AG10803 (cell line): Measurements from ENCODE around the gene AKT3.
"Not testable (repeated sequence)": the region's sequence is repeated elsewhere in the genome, so short reads cannot be mapped to it uniquely, and the experiment has no call there.

Source experiments
- DNase-seq: peaks from one replicate; pipeline ENCODE4 v3.0.0; 2010; ENCODE audit warnings: low read depth
- H3K4me3 ChIP-seq: 2 replicates; pipeline ENCODE4 v1.5.1; 2011; ENCODE audit warnings: mild to moderate bottlenecking, low read length, control low read depth
- CTCF ChIP-seq: conservative IDR thresholded peaks from 2 replicates; pipeline ENCODE4 v1.5.1; 2011; ENCODE audit warnings: mild to moderate bottlenecking, low read length, control low read depth, inconsistent platforms

AKT3 gene

GRCh38 chr1:243601720-243602119, 248.3 kb downstream of the AKT3 start:
- DNase-seq: no peak
- TF ChIP-seq CTCF: no peak
- H3K4me3 ChIP-seq: no peak overlapping the region

DNA sequence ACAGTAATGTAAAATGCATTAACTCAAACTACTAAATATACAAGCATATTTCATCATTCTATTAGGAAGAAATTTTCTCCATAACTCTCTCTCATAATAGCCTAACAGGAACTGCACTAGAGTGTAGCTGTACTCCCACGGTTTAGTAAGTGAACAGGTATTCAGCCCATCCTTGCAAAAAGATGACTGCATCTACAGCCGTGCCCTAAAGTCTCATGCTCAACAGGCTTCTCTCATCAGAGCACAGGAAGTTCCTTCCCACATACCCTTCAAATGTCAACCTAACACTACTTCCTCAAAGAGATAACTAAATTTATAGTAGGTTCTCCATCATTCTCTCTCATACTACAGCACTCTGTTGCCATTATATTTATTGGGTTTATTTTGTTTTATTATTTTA, 251.6 kb downstream of the AKT3 start:
- H3K4me3 ChIP-seq: no peak overlapping the region
- DNase-seq: peak; percentile 62
- no peak for TF ChIP-seq CTCF

GRCh38 chr1:243597383-243597782, 252.7 kb downstream of the AKT3 start:
- DNase-seq: peak; percentile 22
- H3K4me3 ChIP-seq: no peak overlapping the region
- no peak for TF ChIP-seq CTCF

DNA sequence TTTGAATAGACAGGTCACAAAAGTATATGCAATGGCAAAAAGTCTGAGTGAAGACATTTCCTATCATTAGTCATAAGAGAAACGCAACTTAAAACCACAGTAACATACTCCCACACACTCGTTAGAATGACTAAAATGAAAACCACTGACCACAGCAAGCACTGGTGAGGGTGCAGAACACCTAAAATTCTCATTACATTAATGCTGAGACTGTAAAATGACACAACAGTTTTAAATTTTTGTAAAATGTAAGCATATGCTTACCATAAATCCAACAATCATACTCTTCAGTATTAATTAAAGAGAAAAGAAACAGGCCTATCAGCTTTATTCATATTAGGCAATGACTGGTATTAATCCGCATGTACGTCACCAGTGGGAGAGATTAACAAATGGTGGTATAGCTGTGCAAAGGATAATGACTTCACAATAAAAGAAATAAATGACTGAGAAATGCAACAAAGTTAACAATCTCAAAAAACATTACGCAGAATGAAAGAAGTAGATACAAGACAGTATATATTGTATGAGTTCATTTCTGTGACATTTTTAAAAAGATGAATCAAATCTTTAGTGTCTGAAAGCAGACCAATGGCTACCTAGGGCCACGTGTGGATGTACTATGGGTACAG, 253.5 kb downstream of the AKT3 start:
- TF ChIP-seq CTCF: no peak
- no peak overlapping the region for H3K4me3 ChIP-seq
- peak; percentile 98 for DNase-seq

DNA sequence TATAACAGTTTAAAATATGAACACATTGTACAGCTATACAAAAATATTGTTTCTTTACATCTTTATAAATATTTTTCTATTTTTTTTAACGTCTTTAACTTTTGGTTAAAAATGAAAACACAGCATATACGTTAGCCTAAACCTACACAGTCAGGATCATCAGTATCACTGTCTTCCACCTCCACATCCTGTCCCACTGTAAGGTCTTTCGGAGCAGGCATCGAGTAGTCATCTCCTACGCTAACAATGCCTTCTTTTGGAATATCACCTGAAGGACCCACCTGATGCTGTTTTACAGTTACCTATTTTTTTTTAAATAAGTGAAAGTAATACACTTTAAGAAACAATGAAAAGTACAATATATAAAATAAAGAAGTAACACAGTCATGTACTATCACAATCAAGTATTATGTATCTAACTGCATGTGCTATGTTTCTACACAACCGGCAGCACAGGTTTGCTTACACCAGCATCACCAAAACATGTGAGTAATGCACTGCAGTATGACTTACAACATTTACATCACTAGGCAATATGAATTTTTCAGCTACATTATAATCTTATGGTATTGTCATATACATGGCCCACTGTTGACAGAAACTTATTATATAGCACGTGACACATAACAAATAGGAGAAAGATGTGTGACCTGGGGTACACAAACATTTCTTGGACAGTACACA, 254.4 kb downstream of the AKT3 start:
- TF ChIP-seq CTCF: no peak
- H3K4me3 ChIP-seq: no peak overlapping the region
- DNase-seq: peak; percentile 80

DNA sequence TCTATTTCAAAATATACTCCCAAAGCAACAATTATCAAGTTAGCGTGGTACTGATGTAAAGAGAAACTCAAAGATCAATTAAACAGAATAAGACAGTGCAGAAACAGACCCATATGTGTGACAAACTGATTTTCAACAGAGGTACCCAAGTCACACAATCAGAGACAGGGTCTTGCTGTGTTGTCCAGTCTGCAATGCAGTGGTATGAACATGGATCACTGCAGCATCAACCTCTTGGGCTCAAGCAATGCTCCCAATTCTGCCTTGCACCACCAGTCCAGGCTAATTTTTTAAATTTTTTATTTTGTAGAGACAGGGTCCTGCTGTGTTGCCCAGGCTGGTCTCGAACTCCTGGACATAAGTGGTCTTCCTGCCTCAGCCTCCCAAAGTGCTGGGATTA, 255.6 kb downstream of the AKT3 start:
- no peak overlapping the region for H3K4me3 ChIP-seq
- TF ChIP-seq CTCF: no peak
- DNase-seq: no peak

DNA sequence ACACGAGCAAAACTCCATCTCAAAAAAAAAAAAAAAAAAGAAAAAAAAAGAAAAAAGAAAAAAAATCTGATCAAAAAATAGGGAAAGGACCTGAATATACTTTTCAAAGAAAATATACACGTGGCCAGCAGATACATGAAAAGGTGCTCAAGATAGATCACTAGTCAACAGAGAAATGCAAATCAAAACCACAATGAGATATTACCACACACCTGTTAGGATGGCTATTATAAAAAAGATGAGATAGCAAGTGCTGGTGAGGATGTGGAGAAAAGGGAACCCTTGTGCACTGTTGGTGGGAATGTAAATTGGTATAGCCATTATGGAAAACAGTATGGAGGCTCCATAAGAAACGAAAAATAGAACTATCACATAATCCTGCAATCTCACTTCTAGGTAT, 260.8 kb downstream of the AKT3 start:
- H3K4me3 ChIP-seq, DNase-seq: not testable (repeated sequence)
